ENCODE data around the gene NOLC1. TPM values are rescaled to one million over a fixed set of nuclear protein-coding genes. Genes with fewer than 3 reads are reported as not detected.

The NOLC1 gene
- total and polyA plus RNA-seq, 2 of the 13 experiments (the other 11 are each of a cell fraction or from before 2014, with no cell fraction given) = 50.6 to 81.0 TPM

GRCh38 chr10:102133373-102134195, 18.6 kb upstream of the NOLC1 start (continued):
- TF ChIP-seq ZNF605 (CRISPR knock-in tag; IDR thresholded peaks at IDR 0.05) (no peak), ZNF501 (CRISPR knock-in tag; IDR thresholded peaks at IDR 0.05) (no peak), LRRFIP1 (CRISPR knock-in tag; conservative IDR thresholded peaks at IDR 0.05) (no peak), ISX (CRISPR knock-in tag; conservative IDR thresholded peaks at IDR 0.05) (0 out of 2 replicates have a peak, but pooled peaks have one; percentile 56), NONO (IDR thresholded peaks at IDR 0.05) (no peak), NONO (CRISPR knock-in tag; conservative IDR thresholded peaks at IDR 0.05) (no peak), POGK (CRISPR knock-in tag; conservative IDR thresholded peaks at IDR 0.05) (no peak; the same call in 1 of the 2 replicates), ZNF703 (CRISPR knock-in tag; IDR thresholded peaks at IDR 0.05; ENCODE audit: borderline replicate concordance) (no peak), ZNF720 (CRISPR knock-in tag; IDR thresholded peaks at IDR 0.05) (no peak), STAT5B (CRISPR knock-in tag; IDR thresholded peaks at IDR 0.05) (no peak), ZNF331 (CRISPR knock-in tag; IDR thresholded peaks at IDR 0.05) (0 out of 2 replicates have a peak, but pooled peaks have one; percentile 72), E2F2 (CRISPR knock-in tag; IDR thresholded peaks at IDR 0.05; ENCODE audit: borderline replicate concordance) (no peak), HOXA5 (CRISPR knock-in tag; IDR thresholded peaks at IDR 0.05) (peak; percentile 71), GPBP1L1 (CRISPR knock-in tag; IDR thresholded peaks at IDR 0.05) (no peak), PHF8 (CRISPR knock-in tag; IDR thresholded peaks at IDR 0.05) (no peak), HNRNPL (IDR thresholded peaks at IDR 0.05; ENCODE audit: low read depth, low read length) (no peak), ATAD3A (CRISPR knock-in tag; IDR thresholded peaks at IDR 0.05) (no peak), THAP7 (CRISPR knock-in tag; IDR thresholded peaks at IDR 0.05) (no peak), GPN1 (CRISPR knock-in tag; IDR thresholded peaks at IDR 0.05; ENCODE audit: borderline replicate concordance) (no peak), ZNF30 (CRISPR knock-in tag; IDR thresholded peaks at IDR 0.05) (no peak), ZNF740 (CRISPR knock-in tag; IDR thresholded peaks at IDR 0.05) (peak; percentile 93), ZNF674 (CRISPR knock-in tag; IDR thresholded peaks at IDR 0.05; ENCODE audit: low read depth) (no peak)

Data from HepG2 (cell line).